H1 (cell line): ENCODE measurements around the gene FKBP1A. TPM values are rescaled to one million over a fixed set of nuclear protein-coding genes. Genes with fewer than 3 reads are reported as not detected.

Source experiments
- CTCF ChIA-PET: fragments of 300-600 bp; sonication (Branson Sonifier 250); formaldehyde crosslinking; loops from one replicate; lab custom pipeline; 2021; ENCODE audit not compliant: partially characterized antibody; lab: Charles Lee
- POLR2A ChIA-PET: fragments of 300-600 bp; sonication (Branson Sonifier 250); formaldehyde crosslinking; loops from one replicate; lab custom pipeline; 2021; ENCODE audit warnings: inconsistent platforms; ENCODE audit not compliant: partially characterized antibody; lab: Charles Lee
- DNase-seq, 2 experiments: peaks; one replicate each; pipeline versions ENCODE4 v3.0.0 to v3.0.0-alpha.2; 2010 to 2022; ENCODE audit warnings: low spot score in 2 of 2, low read depth in 1 of 2, mixed read lengths in 1 of 2
- FAIRE-seq: peaks from 2 replicates; lab custom pipeline; 2011; peaks lifted over from hg19 to GRCh38; lab: Jason Lieb, UNC
- H2AFZ ChIP-seq: 2 replicates; pipeline ENCODE4 v1.8.1; 2012; ENCODE audit warnings: low read length, inconsistent platforms
- H2AK5ac ChIP-seq: 2 replicates; pipeline ENCODE4 v1.6.1; 2013; ENCODE audit warnings: low read depth, low read length
- H2BK120ac ChIP-seq: replicated peaks from 2 replicates; pipeline ENCODE3; 2013; ENCODE audit warnings: low read depth, low read length, inconsistent platforms
- H2BK12ac ChIP-seq: 2 replicates; pipeline ENCODE4 v1.6.1; 2013; ENCODE audit warnings: low read depth, low read length
- H2BK15ac ChIP-seq: 2 replicates; pipeline ENCODE4 v1.6.1; 2013; ENCODE audit warnings: low read length
- H2BK20ac ChIP-seq: 2 replicates; pipeline ENCODE4 v1.6.1; 2013; ENCODE audit warnings: low read length
- H2BK5ac ChIP-seq: 2 replicates; pipeline ENCODE4 v1.6.1; 2013; ENCODE audit warnings: low read depth, low read length
- H3K14ac ChIP-seq: 2 replicates; pipeline ENCODE4 v1.6.1; 2013; ENCODE audit warnings: inconsistent platforms; ENCODE audit not compliant: insufficient read length
- H3K18ac ChIP-seq: 2 replicates; pipeline ENCODE4 v1.6.1; 2013; ENCODE audit warnings: low read length; ENCODE audit errors: extremely low read depth
- H3K23ac ChIP-seq: 2 replicates; pipeline ENCODE4 v1.6.1; 2013; ENCODE audit warnings: inconsistent platforms; ENCODE audit not compliant: insufficient read length
- H3K23me2 ChIP-seq: 2 replicates; pipeline ENCODE4 v1.6.1; 2013; ENCODE audit warnings: low read depth, low read length
- H3K27ac ChIP-seq: 2 replicates; pipeline ENCODE4 v1.6.1; 2011; ENCODE audit warnings: low read depth, low read length, inconsistent platforms
- H3K27me3 ChIP-seq, 4 experiments: replicated peaks in 1 of 4; 1 replicate in 1 of 4; 2 replicates in 3 of 4; pipeline versions ENCODE4 v1.6.1 to v1.8.1; 2011 to 2013; ENCODE audit warnings: low read length in 3 of 4, mild to moderate bottlenecking in 3 of 4, inconsistent platforms in 2 of 4, mixed read lengths in 2 of 4, moderate library complexity in 1 of 4; ENCODE audit not compliant: control insufficient read depth in 3 of 4, insufficient read depth in 3 of 4; ENCODE audit errors: extremely low read depth in 1 of 4
- H3K36me3 ChIP-seq, 4 experiments: 2 replicates each; pipeline versions ENCODE4 v1.6.1 to v1.8.1; 2011 to 2013; ENCODE audit warnings: mild to moderate bottlenecking in 4 of 4, low read length in 3 of 4, moderate library complexity in 2 of 4, control low read depth in 1 of 4, inconsistent platforms in 1 of 4; ENCODE audit not compliant: insufficient read depth in 4 of 4, control insufficient read depth in 2 of 4
- H3K4ac ChIP-seq: replicated peaks from 2 replicates; pipeline ENCODE3; 2013; ENCODE audit warnings: low read length, low read depth, mixed read lengths, inconsistent platforms; ENCODE audit not compliant: insufficient read length
- H3K4me1 ChIP-seq, 4 experiments: replicated peaks in 1 of 4; 1 replicate in 1 of 4; 2 replicates in 3 of 4; pipeline versions ENCODE4 v1.6.1 to v1.8.1; 2011 to 2013; ENCODE audit warnings: low read length in 3 of 4, inconsistent platforms in 2 of 4, mixed read lengths in 1 of 4; ENCODE audit not compliant: insufficient read depth in 4 of 4, control insufficient read depth in 3 of 4
- H3K4me2 ChIP-seq, 2 experiments: 2 replicates each; pipeline versions ENCODE4 v1.6.1 to v1.8.1; 2011 to 2013; ENCODE audit warnings: low read depth in 2 of 2, low read length in 2 of 2, control low read depth in 1 of 2, inconsistent platforms in 1 of 2, mild to moderate bottlenecking in 1 of 2; ENCODE audit not compliant: insufficient read depth in 1 of 2
- H3K4me3 ChIP-seq, 4 experiments: fragments of 200-600, 300-600 bp in 1 of 4; sonication (generic), shearing (Covaris generic), sonication (Bioruptor Twin) in 1 of 4; 2 replicates each; pipeline versions ENCODE4 v1.5.1 to v1.8.1; 2011 to 2016; ENCODE audit warnings: low read length in 4 of 4, low read depth in 3 of 4, control low read depth in 2 of 4, inconsistent platforms in 2 of 4, mild to moderate bottlenecking in 2 of 4, mixed read lengths in 1 of 4, moderate library complexity in 1 of 4; ENCODE audit not compliant: insufficient read depth in 2 of 4; ENCODE audit errors: extremely low read depth in 1 of 4
- H3K56ac ChIP-seq: replicated peaks from 2 replicates; pipeline ENCODE3; 2013; ENCODE audit warnings: low read depth, mild to moderate bottlenecking, mixed read lengths, low read length, inconsistent platforms; ENCODE audit not compliant: insufficient read length
- H3K79me1 ChIP-seq: 2 replicates; pipeline ENCODE4 v1.6.1; 2013; ENCODE audit warnings: low read depth, low read length, control low read depth
- H3K79me2 ChIP-seq, 2 experiments: 2 replicates each; pipeline versions ENCODE4 v1.6.1 to v1.8.1; 2012 to 2013; ENCODE audit warnings: low read length in 2 of 2, mild to moderate bottlenecking in 2 of 2, inconsistent platforms in 1 of 2; ENCODE audit not compliant: insufficient read depth in 2 of 2, control insufficient read depth in 1 of 2
- H3K9ac ChIP-seq, 4 experiments: replicated peaks in 1 of 4; 1 replicate in 1 of 4; 2 replicates in 3 of 4; pipeline versions ENCODE4 v1.6.1 to v1.8.1; 2011 to 2013; ENCODE audit warnings: low read depth in 3 of 4, low read length in 3 of 4, control low read depth in 2 of 4, mild to moderate bottlenecking in 2 of 4, moderate library complexity in 2 of 4, inconsistent platforms in 1 of 4; ENCODE audit errors: extremely low read depth in 1 of 4
- H3K9me3 ChIP-seq, 2 experiments: 2 replicates each; pipeline versions ENCODE4 v1.6.1 to v1.8.1; 2012 to 2013; ENCODE audit warnings: mild to moderate bottlenecking in 2 of 2, moderate library complexity in 2 of 2, control low read depth in 1 of 2, inconsistent platforms in 1 of 2, low read depth in 1 of 2, low read length in 1 of 2, mixed read lengths in 1 of 2; ENCODE audit not compliant: insufficient read depth in 2 of 2
- H4K20me1 ChIP-seq, 2 experiments: replicated peaks in 1 of 2; 2 replicates each; pipeline versions ENCODE3 to v1.8.1; 2011 to 2013; ENCODE audit warnings: inconsistent platforms in 2 of 2, low read length in 2 of 2, mild to moderate bottlenecking in 1 of 2; ENCODE audit not compliant: insufficient read depth in 2 of 2, control insufficient read depth in 1 of 2
- H4K5ac ChIP-seq: 2 replicates; pipeline ENCODE4 v1.6.1; 2013; ENCODE audit warnings: low read length, low read depth, mixed read lengths, inconsistent platforms; ENCODE audit not compliant: insufficient read length
- H4K8ac ChIP-seq: 2 replicates; pipeline ENCODE4 v1.8.0; 2013; ENCODE audit warnings: mild to moderate bottlenecking, moderate library complexity, low read length, inconsistent platforms; ENCODE audit not compliant: insufficient read depth; ENCODE audit errors: extremely low read depth
- H4K91ac ChIP-seq: replicated peaks from 2 replicates; pipeline ENCODE3; 2013; ENCODE audit warnings: low read length, mixed read lengths, inconsistent platforms; ENCODE audit not compliant: insufficient read length
- FOSL1 ChIP-seq: IDR thresholded peaks from 2 replicates; pipeline ENCODE4 v1.6.1; 2011; ENCODE audit warnings: mild to moderate bottlenecking, low read depth, low read length, moderate library complexity; ENCODE audit not compliant: insufficient read depth
- KDM4A ChIP-seq: IDR thresholded peaks from one replicate; pipeline ENCODE4 v1.7.1; 2012; ENCODE audit warnings: low read depth, mild to moderate bottlenecking, moderate library complexity, low read length, inconsistent platforms; ENCODE audit not compliant: severe bottlenecking
- WGBS, 2 experiments: shearing (Covaris generic) in 1 of 2; methylation state at CpG; one replicate each; pipeline versions ENCODE4 v1.1.6 to v1.1.7; 2013 to 2015; ENCODE audit warnings: low lambda C conversion rate in 2 of 2, mixed read lengths in 2 of 2, inconsistent platforms in 1 of 2, low coverage in 1 of 2, missing lambda C conversion rate in 1 of 2; ENCODE audit not compliant: insufficient replicate concordance in 2 of 2, insufficient coverage in 1 of 2, insufficient read length in 1 of 2; ENCODE audit errors: extremely low coverage in 1 of 2, missing lambda C conversion rate in 1 of 2; 5-methylcytosine and 5-hydroxymethylcytosine counted together
- polyA plus RNA-seq, 7 experiments: library from polyadenylated mRNA; depleted of rRNA in 3 of 7; stranded (reverse) in 5 of 7; unstranded in 2 of 7; fragments of >200 nt in 5 of 7; fragments of 200-250 nt in 2 of 7; gene quantifications; 1 replicate in 5 of 7; 2 replicates in 1 of 7; 4 replicates in 1 of 7; pipeline versions ENCODE4 v1.2.1 to v1.2.3, GENCODE V29; 2011 to 2013; ENCODE audit warnings: missing spikeins in 2 of 7, mixed read lengths in 2 of 7
- total RNA-seq: library from RNA; stranded (reverse); fragmentation: NEBNext Ultra II Directional; extraction: Animal tissue kit (Norgen Biotek cat#: 25700); gene quantifications from 2 replicates; pipeline ENCODE4 v1.2.1, GENCODE V29; 2021
- TF ChIP-seq, protein P1 (sequence below): IDR thresholded peaks from 2 replicates; pipeline ENCODE4 v1.6.1; 2011; ENCODE audit warnings: low read length, improper control_type of control experiment

The FKBP1A gene
- total and polyA plus RNA-seq, 2 of the 8 experiments (the other 6 are each of a cell fraction or from before 2014, with no cell fraction given): 250 to 685 TPM

- Histone ChIP-seq H2AK5ac (no peak overlapping the region), H2BK15ac (no peak overlapping the region), H3K23ac (no peak overlapping the region), H3K36me3 (no peaks in the 10 kb centered on the region), H3K4me1 (peaks cover 0 to 8% (median 2%) of the 10 kb centered on the region in 4 experiments; a peak in 4 of 7 replicates), H3K14ac (no peak overlapping the region), H3K9me3 (no peaks in the 10 kb centered on the region), H3K4ac (no peak overlapping the region), H2BK20ac (no peak overlapping the region), H2AFZ (no peak overlapping the region), H3K23me2 (no peaks in the 10 kb centered on the region), H3K79me2 (peaks cover 27 to 99% of the 10 kb centered on the region in 2 experiments), H2BK120ac (no peak overlapping the region), H4K8ac (no peak overlapping the region), H3K4me2 (no peak overlapping the region), H2BK5ac (no peak overlapping the region), H3K27ac (no peak overlapping the region), H4K20me1 (peaks cover 31 to 57% of the 10 kb centered on the region in 2 experiments), H3K27me3 (no peaks in the 10 kb centered on the region), H3K56ac (no peak overlapping the region), H3K4me3 (no peak overlapping the region), H2BK12ac (no peak overlapping the region), H3K79me1 (peaks cover 32% of the 10 kb centered on the region), H4K5ac (no peak overlapping the region), H3K9ac (no peak overlapping the region; a peak in 1 of 7 replicates), H3K18ac (no peak overlapping the region), H4K91ac (no peak overlapping the region)
- WGBS, 2 experiments: 93% methylated on average over 6 of the region's 6 CpGs; no CpG with 5 or more reads in 1 of the 2 experiments
- POLR2A ChIA-PET: interaction anchor here (0.7 to 2.9 kb wide), 9 partner anchors 10 to 59 kb away, joined by 3 to 9 read pairs (median 3); partner anchors contain the start of gene FKBP1A
- DNase-seq (no peak), FAIRE-seq (no peak)
- CTCF ChIA-PET: interaction anchor here (0.9 to 1.6 kb wide), 7 partner anchors 9 to 69 kb away, joined by 3 to 5 read pairs (median 3); no protein-coding TSS in a partner anchor
- TF ChIP-seq KDM4A (no peak), FOSL1 (no peak)
- TF ChIP-seq, protein P1, sequence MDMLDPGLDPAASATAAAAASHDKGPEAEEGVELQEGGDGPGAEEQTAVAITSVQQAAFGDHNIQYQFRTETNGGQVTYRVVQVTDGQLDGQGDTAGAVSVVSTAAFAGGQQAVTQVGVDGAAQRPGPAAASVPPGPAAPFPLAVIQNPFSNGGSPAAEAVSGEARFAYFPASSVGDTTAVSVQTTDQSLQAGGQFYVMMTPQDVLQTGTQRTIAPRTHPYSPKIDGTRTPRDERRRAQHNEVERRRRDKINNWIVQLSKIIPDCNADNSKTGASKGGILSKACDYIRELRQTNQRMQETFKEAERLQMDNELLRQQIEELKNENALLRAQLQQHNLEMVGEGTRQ: no peak
Observed at GRCh38 chr20:1381753-1382591, 10.9 kb downstream of the FKBP1A start.
